Neuronal stem cell (in vitro differentiated cells): ENCODE measurements around the gene WHRN.
A peak's percentile ranks its signal among the peaks of the same experiment; 100 is the strongest.

ENCODE experiments used
- DNase-seq: peaks from one replicate; pipeline ENCODE4 v3.0.0-alpha.2; 2013; ENCODE audit warnings: low spot score
- H2AFZ ChIP-seq: one replicate; pipeline ENCODE4 v1.6.1; 2013; ENCODE audit warnings: mild to moderate bottlenecking, low read length, inconsistent platforms
- H2AK5ac ChIP-seq: 2 replicates; pipeline ENCODE4 v1.6.1; 2013; ENCODE audit warnings: low read depth, mild to moderate bottlenecking, inconsistent platforms, low read length, moderate library complexity, mixed read lengths
- H2BK120ac ChIP-seq: 2 replicates; pipeline ENCODE4 v1.6.1; 2013; ENCODE audit warnings: low read depth, mild to moderate bottlenecking, inconsistent platforms, low read length, moderate library complexity, mixed read lengths
- H2BK12ac ChIP-seq: one replicate; pipeline ENCODE4 v1.6.1; 2013; ENCODE audit warnings: low read length, inconsistent platforms
- H2BK15ac ChIP-seq: 2 replicates; pipeline ENCODE4 v1.6.1; 2013; ENCODE audit warnings: mild to moderate bottlenecking, low read length, inconsistent platforms, mixed read lengths
- H2BK5ac ChIP-seq: one replicate; pipeline ENCODE4 v1.6.1; 2013; ENCODE audit warnings: inconsistent platforms, mild to moderate bottlenecking, low read length, moderate library complexity
- H3K14ac ChIP-seq: one replicate; pipeline ENCODE4 v1.6.1; 2013; ENCODE audit warnings: low read length, inconsistent platforms
- H3K18ac ChIP-seq: 2 replicates; pipeline ENCODE4 v1.6.1; 2013; ENCODE audit warnings: low read length, inconsistent platforms
- H3K23ac ChIP-seq: 2 replicates; pipeline ENCODE4 v1.6.1; 2013; ENCODE audit warnings: low read depth, mild to moderate bottlenecking, mixed read lengths, low read length, inconsistent platforms; ENCODE audit not compliant: poor library complexity
- H3K27ac ChIP-seq: replicated peaks from 3 replicates; pipeline ENCODE4 v1.5.1; 2013; ENCODE audit warnings: low read length, inconsistent platforms
- H3K27me3 ChIP-seq, 3 experiments: 2 replicates each; pipeline ENCODE4 v1.6.1; 2013; ENCODE audit warnings: low read length in 3 of 3, mild to moderate bottlenecking in 2 of 3, inconsistent platforms in 1 of 3, low read depth in 1 of 3, mixed read lengths in 1 of 3, moderate library complexity in 1 of 3; ENCODE audit not compliant: control insufficient read depth in 3 of 3, insufficient read depth in 3 of 3
- H3K36me3 ChIP-seq, 2 donors: replicated peaks in 1 of 2; 2 replicates each; pipeline ENCODE4 v1.6.1; 2013; ENCODE audit warnings: low read length in 2 of 2; ENCODE audit not compliant: control insufficient read depth in 2 of 2, insufficient read depth in 2 of 2
- H3K4ac ChIP-seq: 2 replicates; pipeline ENCODE4 v1.6.1; 2013; ENCODE audit warnings: inconsistent platforms, mild to moderate bottlenecking, low read length, moderate library complexity
- H3K4me1 ChIP-seq, 2 donors: 1 replicate in 1 of 2; 2 replicates in 1 of 2; pipeline ENCODE4 v1.6.1; 2013; ENCODE audit warnings: low read length in 2 of 2, low read depth in 1 of 2; ENCODE audit not compliant: control insufficient read depth in 2 of 2, insufficient read depth in 1 of 2
- H3K4me2 ChIP-seq: one replicate; pipeline ENCODE4 v1.6.1; 2013; ENCODE audit warnings: mild to moderate bottlenecking, low read length, inconsistent platforms; ENCODE audit not compliant: insufficient read depth, poor library complexity, severe bottlenecking
- H3K4me3 ChIP-seq, 2 donors: 2 replicates each; pipeline ENCODE4 v1.5.1; 2013; ENCODE audit warnings: low read length in 2 of 2, mild to moderate bottlenecking in 2 of 2, inconsistent platforms in 1 of 2, moderate library complexity in 1 of 2
- H3K79me1 ChIP-seq: one replicate; pipeline ENCODE4 v1.6.1; 2013; ENCODE audit warnings: low read depth, mild to moderate bottlenecking, inconsistent platforms, low read length, moderate library complexity
- H3K9ac ChIP-seq: one replicate; pipeline ENCODE4 v1.6.1; 2013; ENCODE audit warnings: mild to moderate bottlenecking, low read depth, low read length, inconsistent platforms; ENCODE audit not compliant: poor library complexity
- H3K9me3 ChIP-seq, 2 donors: replicated peaks in 1 of 2; 2 replicates each; pipeline versions ENCODE3 to v1.6.1; 2013; ENCODE audit warnings: low read length in 2 of 2, mild to moderate bottlenecking in 2 of 2, inconsistent platforms in 1 of 2, low read depth in 1 of 2, mixed read lengths in 1 of 2, moderate library complexity in 1 of 2; ENCODE audit not compliant: control insufficient read depth in 2 of 2, insufficient read depth in 1 of 2
- H4K8ac ChIP-seq: one replicate; pipeline ENCODE4 v1.6.1; 2013; ENCODE audit warnings: low read depth, mild to moderate bottlenecking, inconsistent platforms, low read length, moderate library complexity
- H4K91ac ChIP-seq: one replicate; pipeline ENCODE4 v1.6.1; 2013; ENCODE audit warnings: low read length, low read depth, mild to moderate bottlenecking, inconsistent platforms; ENCODE audit not compliant: poor library complexity
- WGBS, 2 donors: extraction: QIAGEN DNeasy Blood & Tissue Kit; methylation state at CpG; one replicate each; pipeline ENCODE4 v1.1.7; 2013; ENCODE audit warnings: missing lambda C conversion rate in 2 of 2, mixed read lengths in 1 of 2; ENCODE audit not compliant: insufficient read length in 2 of 2, insufficient replicate concordance in 1 of 2; ENCODE audit errors: extremely low coverage in 2 of 2; 5-methylcytosine and 5-hydroxymethylcytosine counted together

WHRN gene

DNA sequence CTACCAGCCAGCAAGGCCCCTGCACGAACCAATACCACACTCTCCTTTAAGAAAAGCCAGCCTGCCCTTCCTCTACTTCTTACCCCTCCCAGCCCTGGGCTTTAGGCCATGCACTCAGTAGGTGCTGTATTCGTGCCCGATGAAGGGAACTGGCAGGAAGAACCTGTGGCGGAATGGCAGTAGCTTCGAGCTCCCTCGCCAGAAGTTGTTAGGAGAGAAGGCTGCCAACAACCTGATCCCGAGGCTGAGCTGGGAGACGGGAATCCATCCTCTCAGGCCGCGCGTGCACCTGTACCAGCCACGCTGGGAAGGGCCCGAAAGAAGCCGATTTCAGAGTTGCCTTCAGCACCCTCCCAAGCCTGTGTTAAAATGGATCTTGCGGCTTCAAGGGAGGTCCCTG is 72.2 kb downstream of the WHRN start:
- Histone ChIP-seq H3K18ac (no peak overlapping the region), H3K9ac (no peak overlapping the region), H2BK120ac (no peak overlapping the region), H3K9me3 (no peaks in the 10 kb centered on the region), H2BK15ac (no peak overlapping the region), H4K91ac (no peak overlapping the region), H3K27ac (no peak overlapping the region), H3K4me1 (peaks cover 0 to 1% of the 10 kb centered on the region in 2 donors), H2BK12ac (no peak overlapping the region), H3K4ac (no peak overlapping the region), H3K4me2 (no peak overlapping the region), H2BK5ac (no peak overlapping the region), H3K27me3 (no peaks in the 10 kb centered on the region), H3K4me3 (no peak overlapping the region), H3K36me3 (no peaks in the 10 kb centered on the region), H2AFZ (no peak overlapping the region), H3K23ac (no peak overlapping the region), H2AK5ac (no peak overlapping the region), H3K79me1 (no peaks in the 10 kb centered on the region), H3K14ac (no peak overlapping the region), H4K8ac (peak overlapping the region; percentile 83)
- no peak for DNase-seq
- WGBS, 2 donors: no CpG with 5 or more reads among the region's 15 CpGs

DNA sequence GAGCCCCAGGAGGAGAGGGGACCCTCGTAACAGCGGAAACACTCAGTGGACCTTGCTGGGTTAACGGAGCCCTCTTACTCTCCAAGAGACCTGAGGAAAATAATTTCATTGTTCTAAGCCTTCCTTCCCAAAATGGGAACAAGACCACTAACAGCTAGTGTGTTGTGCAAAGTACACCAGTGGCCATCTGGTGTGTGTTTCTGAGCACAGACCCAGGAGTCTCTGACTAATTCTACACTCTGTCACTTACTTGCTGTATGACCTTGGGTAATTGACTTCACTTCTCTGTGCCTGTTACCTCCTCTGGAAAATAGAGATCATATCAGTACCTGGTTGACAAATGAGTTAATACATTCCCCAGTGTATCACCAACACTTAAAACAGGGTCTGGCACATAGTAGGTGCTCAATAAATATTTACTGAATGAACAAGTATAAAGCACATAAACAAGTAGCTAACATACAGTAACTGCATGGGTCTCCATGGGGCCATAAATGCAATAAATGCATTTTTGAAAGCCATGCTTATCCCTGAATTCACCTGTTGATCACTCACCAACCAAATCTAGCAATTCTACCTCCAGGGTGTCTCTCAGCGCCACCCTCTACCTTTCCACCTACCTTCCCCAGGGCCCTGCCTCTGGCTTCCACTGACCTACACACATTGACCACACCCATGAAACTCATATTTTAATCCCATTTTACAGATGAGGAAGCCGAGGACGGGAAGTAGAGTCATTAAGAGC is 72.8 kb downstream of the WHRN start:
- Histone ChIP-seq H3K18ac (no peak overlapping the region), H4K8ac (no peak overlapping the region), H3K4me1 (peaks cover 0 to 1% of the 10 kb centered on the region in 2 donors), H2BK5ac (no peak overlapping the region), H2BK12ac (no peak overlapping the region), H2AFZ (no peak overlapping the region), H3K27ac (no peak overlapping the region), H3K4me2 (no peak overlapping the region), H3K4me3 (no peak overlapping the region), H2AK5ac (no peak overlapping the region), H3K14ac (no peak overlapping the region), H2BK15ac (no peak overlapping the region), H3K9ac (no peak overlapping the region), H3K9me3 (no peaks in the 10 kb centered on the region), H4K91ac (no peak overlapping the region), H3K23ac (no peak overlapping the region), H2BK120ac (no peak overlapping the region), H3K4ac (no peak overlapping the region), H3K79me1 (no peaks in the 10 kb centered on the region), H3K27me3 (no peaks in the 10 kb centered on the region), H3K36me3 (no peaks in the 10 kb centered on the region)
- no CpG with 5 or more reads among the region's 6 CpGs for WGBS, 2 donors
- no peak for DNase-seq

GRCh38 chr9:114431770-114432169 is 73.5 kb downstream of the WHRN start:
- Histone ChIP-seq H2BK120ac (no peak overlapping the region), H2AFZ (no peak overlapping the region), H3K9me3 (no peaks in the 10 kb centered on the region), H4K91ac (no peak overlapping the region), H3K4me2 (no peak overlapping the region), H2BK15ac (no peak overlapping the region), H3K23ac (no peak overlapping the region), H3K14ac (no peak overlapping the region), H3K9ac (no peak overlapping the region), H3K36me3 (no peaks in the 10 kb centered on the region), H2AK5ac (no peak overlapping the region), H3K18ac (no peak overlapping the region), H4K8ac (no peak overlapping the region), H3K79me1 (no peaks in the 10 kb centered on the region), H3K27me3 (no peaks in the 10 kb centered on the region), H2BK12ac (no peak overlapping the region), H2BK5ac (no peak overlapping the region), H3K4ac (no peak overlapping the region), H3K4me3 (no peak overlapping the region), H3K27ac (no peak overlapping the region), H3K4me1 (peaks cover 0 to 1% of the 10 kb centered on the region in 2 donors)
- no peak for DNase-seq
- no CpG with 5 or more reads among the region's 6 CpGs for WGBS, 2 donors

DNA sequence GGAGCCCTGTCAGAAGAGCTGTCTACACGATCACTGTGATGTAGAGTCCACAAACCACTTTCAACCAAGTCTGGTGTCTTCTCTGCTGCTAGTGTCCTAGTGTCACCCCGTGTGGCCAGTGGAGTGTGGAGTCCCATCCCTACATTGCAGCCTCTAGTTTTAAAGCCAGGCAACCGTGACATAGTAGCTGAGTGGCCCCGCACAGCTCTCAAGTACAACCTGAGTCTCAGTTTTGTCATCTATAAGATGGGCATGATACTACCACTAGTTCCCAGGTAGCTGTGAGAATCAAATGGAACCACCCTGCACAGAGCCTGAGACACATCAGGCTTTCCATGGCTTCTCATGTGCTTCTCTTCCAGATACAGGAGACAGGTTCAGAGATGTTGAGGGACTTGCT is 74.3 kb downstream of the WHRN start:
- Histone ChIP-seq H3K4ac (no peak overlapping the region), H2AK5ac (no peak overlapping the region), H3K9me3 (no peaks in the 10 kb centered on the region), H3K4me1 (peaks cover 0 to 1% of the 10 kb centered on the region in 2 donors), H3K4me2 (no peak overlapping the region), H2BK15ac (no peak overlapping the region), H3K79me1 (no peaks in the 10 kb centered on the region), H3K27ac (no peak overlapping the region), H3K23ac (no peak overlapping the region), H4K91ac (no peak overlapping the region), H3K18ac (no peak overlapping the region), H3K14ac (no peak overlapping the region), H3K27me3 (no peaks in the 10 kb centered on the region), H3K9ac (no peak overlapping the region), H2BK5ac (no peak overlapping the region), H3K36me3 (no peaks in the 10 kb centered on the region), H3K4me3 (no peak overlapping the region), H2BK120ac (no peak overlapping the region), H2BK12ac (no peak overlapping the region), H2AFZ (no peak overlapping the region), H4K8ac (no peak overlapping the region)
- no peak for DNase-seq
- no CpG with 5 or more reads among the region's 4 CpGs for WGBS, 2 donors
